HK-2 (cell line): ENCODE measurements around the gene RABGEF1.

ENCODE experiments used
- DNase-seq: peaks from one replicate; pipeline ENCODE4 v3.0.0-alpha.2; 2018; ENCODE audit not compliant: unreplicated experiment

RABGEF1 gene

DNA sequence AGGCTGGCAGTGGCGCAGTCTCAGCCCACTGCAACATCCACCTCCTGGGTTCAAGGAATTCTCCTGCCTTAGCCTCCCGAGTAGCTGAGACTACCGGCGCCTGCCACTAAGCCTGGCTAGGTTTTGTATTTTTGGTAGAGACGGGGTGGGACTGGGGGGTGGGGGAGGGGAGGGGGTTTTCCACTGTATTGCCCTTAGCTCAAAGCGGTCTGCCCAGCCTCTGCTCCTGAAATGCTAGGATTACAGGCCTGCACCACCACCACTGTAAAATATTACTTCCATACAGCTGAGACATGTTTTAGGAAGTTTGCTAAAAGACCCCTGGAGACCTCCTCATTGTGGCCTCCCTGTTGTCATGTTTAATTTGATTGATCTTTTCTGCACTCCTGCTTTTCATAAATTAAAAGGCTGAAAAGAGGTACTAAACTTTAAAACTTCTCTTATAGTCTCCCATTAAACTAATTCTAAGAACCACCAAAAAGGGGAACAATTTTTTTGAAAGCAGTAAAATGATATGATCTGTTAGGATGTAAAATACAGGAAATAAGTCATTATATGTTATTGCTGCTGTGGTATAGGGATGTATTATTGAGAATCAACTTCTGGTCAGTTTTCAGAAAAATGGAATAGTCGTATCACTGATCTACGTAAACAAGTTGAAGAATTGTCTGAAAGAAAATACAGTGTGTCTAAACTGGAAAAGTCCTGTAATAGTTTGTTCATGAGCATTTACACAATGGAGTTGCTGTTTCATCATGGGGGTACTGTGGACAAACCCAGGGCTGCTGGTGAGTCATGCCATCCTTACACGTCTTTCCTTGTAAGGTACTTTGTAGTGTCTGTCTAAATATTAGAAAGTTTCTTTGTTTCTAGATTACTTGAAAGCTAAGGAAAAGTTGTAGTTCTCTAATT is 107.6 kb downstream of the RABGEF1 start:
- DNase-seq: no peak

DNA sequence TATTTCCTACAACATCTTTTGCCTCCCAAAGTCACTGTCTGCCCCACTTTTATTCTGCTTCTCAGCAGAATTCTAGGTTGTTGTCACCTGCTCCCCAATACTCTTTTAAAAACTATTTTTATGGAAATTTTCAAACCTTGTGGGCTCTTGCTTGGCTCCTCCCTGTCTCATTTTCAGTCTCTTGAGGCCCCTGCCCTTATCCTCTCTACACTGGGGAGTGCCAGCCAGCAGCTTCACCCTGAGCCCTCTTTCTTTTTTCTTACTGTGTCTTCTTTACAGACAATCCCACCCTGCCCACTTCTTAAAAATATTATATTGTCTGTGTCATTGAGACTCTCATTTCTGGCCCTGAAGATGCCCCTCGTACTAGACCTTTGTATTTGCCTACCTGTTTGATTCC is 118.8 kb downstream of the RABGEF1 start:
- no peak for DNase-seq

- DNase-seq: no peak
Observed at GRCh38 chr7:66859794-66860645, 119.5 kb downstream of the RABGEF1 start.

GRCh38 chr7:66860767-66861166 is 120.2 kb downstream of the RABGEF1 start:
- no peak for DNase-seq
